Peyer's patch (tissue), 4 donors: ENCODE data around the gene FAM210A.

Experiments
- CTCF ChIP-seq, 6 experiments: fragments of 450-650 bp in 4 of 6; fragments of 200-600 bp in 2 of 6; sonication (generic) in 1 of 6; IDR thresholded peaks; one replicate each; pipeline ENCODE4 v1.5.1; 2017 to 2019; ENCODE audit warnings: antibody characterized with exemption in 6 of 6, mild to moderate bottlenecking in 3 of 6, moderate library complexity in 1 of 6
- POLR2A ChIP-seq, 2 donors: fragments of 450-650 bp; IDR thresholded peaks; one replicate each; pipeline ENCODE4 v1.5.1; 2017; ENCODE audit warnings: antibody characterized with exemption in 2 of 2, mild to moderate bottlenecking in 2 of 2, moderate library complexity in 2 of 2

DNA sequence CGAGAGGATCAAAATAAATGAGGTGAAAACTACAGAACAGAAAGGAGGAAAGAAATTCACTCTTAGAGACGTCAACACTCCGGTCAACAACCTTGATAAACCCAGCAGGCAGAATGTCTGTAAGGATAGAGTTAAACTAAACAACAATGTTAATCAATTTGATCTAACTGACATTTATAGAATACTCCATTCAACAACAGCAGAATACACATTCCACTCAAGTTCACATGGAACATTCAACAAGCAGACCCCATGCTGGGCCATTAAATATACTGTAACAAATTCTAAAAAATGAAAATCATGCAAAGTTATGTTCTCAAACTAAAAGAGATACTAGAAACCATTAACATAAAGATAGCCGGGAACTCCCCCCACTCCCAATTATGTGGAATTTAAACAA, 41.8 kb downstream of the FAM210A start:
- no peak for TF ChIP-seq CTCF (IDR thresholded peaks at IDR 0.05)
- no peak for TF ChIP-seq POLR2A (IDR thresholded peaks at IDR 0.05)
